ENCODE data around the gene YY1.

Gene YY1

DNA sequence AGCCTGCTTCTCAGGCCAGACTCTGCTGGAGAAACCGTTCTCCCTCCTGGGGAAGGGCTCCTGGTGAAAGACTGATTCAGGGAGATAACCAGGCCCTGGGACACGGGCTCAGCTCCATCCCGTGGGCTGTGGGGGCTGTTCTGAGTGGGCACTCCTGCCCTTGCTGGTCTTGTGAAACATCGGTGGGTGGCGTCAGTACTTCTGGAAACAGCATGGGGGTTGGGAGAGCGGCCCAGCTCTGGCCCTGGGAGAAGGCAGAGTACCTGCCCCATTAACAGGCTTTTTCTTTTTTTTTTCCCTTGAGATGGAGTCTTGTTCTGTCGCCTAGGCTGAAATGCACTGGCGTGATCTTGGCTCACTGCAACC, 85.0 kb downstream of the YY1 start:
- no peak for TF ChIP-seq CTCF (IDR thresholded peaks at IDR 0.05; ENCODE audit: borderline replicate concordance, insufficient read depth, low read depth, low read length)
- H3K4me3 ChIP-seq (ENCODE audit: low read depth, low read length): no peak overlapping the region

DNA sequence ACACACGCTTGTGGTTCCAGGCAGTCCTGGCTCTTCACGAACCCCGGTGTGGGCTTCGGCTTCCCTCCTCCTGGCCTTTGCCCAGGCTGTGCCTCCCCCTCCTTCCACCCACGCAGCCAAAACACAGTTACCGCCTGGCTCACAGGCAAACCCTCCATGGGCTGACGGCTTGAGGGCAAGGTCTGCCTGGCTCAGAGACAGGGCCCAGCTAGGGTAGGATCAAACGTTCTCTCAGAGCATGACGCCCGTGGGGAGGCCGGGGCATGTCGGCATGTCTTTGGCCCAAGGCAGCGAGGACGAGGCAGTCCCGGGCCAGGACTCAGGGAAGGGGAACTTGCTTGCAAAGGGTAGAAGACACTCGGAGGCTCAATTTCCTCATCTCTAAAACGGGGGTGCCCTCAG, 86.3 kb downstream of the YY1 start:
- TF ChIP-seq CTCF (IDR thresholded peaks at IDR 0.05; ENCODE audit: borderline replicate concordance, insufficient read depth, low read depth, low read length): no peak
- H3K4me3 ChIP-seq (ENCODE audit: low read depth, low read length): no peak overlapping the region

GRCh38 chr14:100325958-100326357, 87.0 kb downstream of the YY1 start:
- no peak overlapping the region for H3K4me3 ChIP-seq (ENCODE audit: low read depth, low read length)
- TF ChIP-seq CTCF (IDR thresholded peaks at IDR 0.05; ENCODE audit: borderline replicate concordance, insufficient read depth, low read depth, low read length): no peak

DNA sequence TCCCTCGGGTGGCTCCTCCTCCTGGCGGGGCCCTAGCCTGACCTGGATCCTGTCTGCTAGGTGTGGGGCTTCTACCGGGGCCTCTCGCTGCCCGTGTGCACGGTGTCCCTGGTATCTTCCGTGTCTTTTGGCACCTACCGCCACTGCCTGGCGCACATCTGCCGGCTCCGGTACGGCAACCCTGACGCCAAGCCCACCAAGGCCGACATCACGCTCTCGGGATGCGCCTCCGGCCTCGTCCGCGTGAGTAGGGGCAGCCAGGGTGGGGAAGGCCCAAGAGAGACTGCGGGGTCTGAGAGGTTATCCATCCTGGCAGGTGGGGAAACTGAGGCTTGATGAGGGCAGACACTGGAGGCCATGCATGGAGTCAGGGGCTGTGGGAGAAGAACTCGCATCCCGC, 88.2 kb downstream of the YY1 start:
- H3K4me3 ChIP-seq (ENCODE audit: low read depth, low read length): no peak overlapping the region
- TF ChIP-seq CTCF (IDR thresholded peaks at IDR 0.05; ENCODE audit: borderline replicate concordance, insufficient read depth, low read depth, low read length): no peak

- TF ChIP-seq CTCF (IDR thresholded peaks at IDR 0.05; ENCODE audit: borderline replicate concordance, insufficient read depth, low read depth, low read length): no peak
- H3K4me3 ChIP-seq (ENCODE audit: low read depth, low read length): no peak overlapping the region
These were observed 89.7 kb downstream of the YY1 start for GRCh38 chr14:100328495-100329163.

DNA sequence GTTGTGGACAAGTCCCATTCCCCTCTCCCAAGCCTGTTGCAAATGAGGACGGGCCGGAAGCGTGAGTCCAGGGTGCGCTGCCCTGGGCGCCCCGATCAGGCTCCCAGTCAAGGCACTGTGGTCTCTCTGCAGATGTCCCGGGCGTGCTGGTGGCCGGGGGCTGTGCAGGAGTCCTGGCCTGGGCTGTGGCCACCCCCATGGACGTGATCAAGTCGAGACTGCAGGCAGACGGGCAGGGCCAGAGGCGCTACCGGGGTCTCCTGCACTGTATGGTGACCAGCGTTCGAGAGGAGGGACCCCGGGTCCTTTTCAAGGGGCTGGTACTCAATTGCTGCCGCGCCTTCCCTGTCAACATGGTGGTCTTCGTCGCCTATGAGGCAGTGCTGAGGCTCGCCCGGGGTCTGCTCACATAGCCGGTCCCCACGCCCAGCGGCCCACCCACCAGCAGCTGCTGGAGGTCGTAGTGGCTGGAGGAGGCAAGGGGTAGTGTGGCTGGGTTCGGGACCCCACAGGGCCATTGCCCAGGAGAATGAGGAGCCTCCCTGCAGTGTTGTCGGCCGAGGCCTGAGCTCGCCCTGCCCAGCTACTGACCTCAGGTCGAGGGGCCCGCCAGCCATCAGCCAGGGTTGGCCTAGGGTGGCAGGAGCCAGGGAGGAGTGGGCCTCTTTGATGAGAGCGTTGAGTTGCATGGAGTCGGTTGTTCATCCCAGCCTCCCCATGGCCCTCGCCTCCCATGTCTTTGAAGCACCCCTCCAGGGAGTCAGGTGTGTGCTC, 90.5 kb downstream of the YY1 start:
- H3K4me3 ChIP-seq (ENCODE audit: low read depth, low read length): no peak overlapping the region
- no peak for TF ChIP-seq CTCF (IDR thresholded peaks at IDR 0.05; ENCODE audit: borderline replicate concordance, insufficient read depth, low read depth, low read length)

DNA sequence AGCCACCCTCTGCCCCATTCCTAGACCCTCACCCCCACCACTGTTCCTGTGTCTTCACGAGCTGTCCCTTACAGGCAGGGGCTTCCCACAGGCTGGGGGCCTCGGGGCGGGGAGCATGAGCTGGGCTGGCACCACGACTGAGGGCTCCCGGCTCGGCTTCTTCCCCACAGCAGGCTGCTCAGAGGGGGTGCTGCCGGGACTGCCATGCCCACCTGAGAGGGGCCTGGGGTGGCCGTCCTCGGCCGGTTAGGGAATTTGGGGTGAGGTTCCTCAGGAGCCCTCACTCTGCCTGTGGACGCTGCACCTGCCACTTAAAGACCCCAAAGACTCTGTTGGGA, 91.0 kb downstream of the YY1 start:
- no peak overlapping the region for H3K4me3 ChIP-seq (ENCODE audit: low read depth, low read length)
- no peak for TF ChIP-seq CTCF (IDR thresholded peaks at IDR 0.05; ENCODE audit: borderline replicate concordance, insufficient read depth, low read depth, low read length)

Data from GM12875 (cell line).